WTC11 (cell line): Measurements from ENCODE around the gene ITPR2. TPM values are rescaled to one million over a fixed set of nuclear protein-coding genes. Genes with fewer than 3 reads are reported as not detected.

Source experiments
- ATAC-seq: fragments of 200-7000 bp; cut with Tn5 transposase; 2 replicates; pipeline ENCODE4 v1.10.0; 2021; ENCODE audit warnings: mild to moderate bottlenecking, moderate library complexity
- CTCF ChIA-PET: fragments of 300-600 bp; sonication (Branson Sonifier 250); formaldehyde crosslinking; loops from one replicate; lab custom pipeline; 2021; ENCODE audit warnings: antibody characterized with exemption; lab: Charles Lee
- POLR2A ChIA-PET: fragments of 350-600 bp; sonication (Branson Sonifier 250); formaldehyde crosslinking; loops from one replicate; lab custom pipeline; 2021; ENCODE audit warnings: antibody characterized with exemption; lab: Charles Lee
- DNase-seq: peaks from one replicate; pipeline ENCODE4 v3.0.0; 2021; ENCODE audit warnings: low spot score
- H3K27ac Mint-ChIP-seq: 2 replicates; pipeline ENCODE4 v1.8.0; 2021; ENCODE audit warnings: mixed read lengths
- H3K27me3 Mint-ChIP-seq: 2 replicates; pipeline ENCODE4 v1.8.0; 2021; ENCODE audit warnings: low read depth, mild to moderate bottlenecking, moderate library complexity, mixed read lengths
- H3K36me3 Mint-ChIP-seq: 2 replicates; pipeline ENCODE4 v1.8.0; 2021; ENCODE audit warnings: mixed read lengths
- H3K4me1 Mint-ChIP-seq: 2 replicates; pipeline ENCODE4 v1.8.0; 2022; ENCODE audit warnings: mixed read lengths
- H3K4me3 Mint-ChIP-seq: 2 replicates; pipeline ENCODE4 v1.8.0; 2021; ENCODE audit warnings: mild to moderate bottlenecking, moderate library complexity, mixed read lengths
- H3K9me3 Mint-ChIP-seq: 2 replicates; pipeline ENCODE4 v1.8.0; 2021; ENCODE audit warnings: mixed read lengths
- CBFB ChIP-seq: sonication (generic); formaldehyde crosslinking; IDR thresholded peaks from 2 replicates; pipeline ENCODE4 v1.8.1; 2022; ENCODE audit warnings: mild to moderate bottlenecking, low read depth, missing genetic modification reagents
- EMX1 ChIP-seq: fragments of 250-450 bp; sonication (Bioruptor Pico); IDR thresholded peaks from 2 replicates; pipeline ENCODE4 v1.8.0; 2021; ENCODE audit warnings: mild to moderate bottlenecking
- GABPB1 ChIP-seq: sonication (generic); formaldehyde crosslinking; IDR thresholded peaks from 2 replicates; pipeline ENCODE4 v1.8.1; 2023; ENCODE audit warnings: mild to moderate bottlenecking, missing genetic modification reagents
- GRHL2 ChIP-seq: fragments of 250-450 bp; sonication (Bioruptor Pico); IDR thresholded peaks from 2 replicates; pipeline ENCODE4 v1.8.0; 2022; ENCODE audit warnings: mild to moderate bottlenecking, moderate library complexity; ENCODE audit not compliant: insufficient replicate concordance, severe bottlenecking
- MXD4 ChIP-seq: fragments of 250-450 bp; sonication (Bioruptor Pico); IDR thresholded peaks from 2 replicates; pipeline ENCODE4 v1.8.0; 2021; ENCODE audit warnings: mild to moderate bottlenecking, moderate library complexity, borderline replicate concordance
- MYBL2 ChIP-seq: sonication (generic); formaldehyde crosslinking; IDR thresholded peaks from 2 replicates; pipeline ENCODE4 v1.8.1; 2023; ENCODE audit warnings: mild to moderate bottlenecking, moderate library complexity, missing genetic modification reagents
- NFYB ChIP-seq: sonication (generic); formaldehyde crosslinking; conservative IDR thresholded peaks from 2 replicates; pipeline ENCODE4 v1.8.0; 2022; ENCODE audit warnings: low read depth, missing genetic modification reagents
- TCF7 ChIP-seq: sonication (generic); formaldehyde crosslinking; IDR thresholded peaks from 2 replicates; pipeline ENCODE4 v1.8.0; 2022; ENCODE audit warnings: mild to moderate bottlenecking, low read depth, missing genetic modification reagents, moderate library complexity
- TEAD1 ChIP-seq: sonication (generic); formaldehyde crosslinking; IDR thresholded peaks from 2 replicates; pipeline ENCODE4 v1.8.0; 2022; ENCODE audit warnings: mild to moderate bottlenecking, missing genetic modification reagents
- ZNF263 ChIP-seq: sonication (generic); formaldehyde crosslinking; IDR thresholded peaks from 2 replicates; pipeline ENCODE4 v1.8.1; 2022; ENCODE audit warnings: low read depth, mild to moderate bottlenecking, moderate library complexity, missing genetic modification reagents
- ZNF396 ChIP-seq: fragments of 250-450 bp; sonication (Bioruptor Pico); IDR thresholded peaks from 2 replicates; pipeline ENCODE4 v1.8.0; 2021; ENCODE audit warnings: mild to moderate bottlenecking, moderate library complexity, borderline replicate concordance
- ZNF423 ChIP-seq: fragments of 250-450 bp; sonication (Bioruptor Pico); IDR thresholded peaks from 2 replicates; pipeline ENCODE4 v2.1.2; 2022; ENCODE audit warnings: mild to moderate bottlenecking, moderate library complexity
- ZNF671 ChIP-seq: fragments of 250-450 bp; sonication (Bioruptor Pico); IDR thresholded peaks from 2 replicates; pipeline ENCODE4 v1.8.0; 2021; ENCODE audit warnings: mild to moderate bottlenecking
- total RNA-seq: library from RNA; stranded (reverse); gene quantifications from 3 replicates; pipeline ENCODE4 v1.2.3, GENCODE V29; 2021
- TF ChIP-seq, protein P1 (sequence below): sonication (generic); formaldehyde crosslinking; IDR thresholded peaks from 2 replicates; pipeline ENCODE4 v1.8.0; 2022; ENCODE audit warnings: missing genetic modification reagents
- TF ChIP-seq, protein P2 (sequence below): sonication (generic); formaldehyde crosslinking; IDR thresholded peaks from 2 replicates; pipeline ENCODE4 v1.8.0; 2022; ENCODE audit warnings: mild to moderate bottlenecking, missing genetic modification reagents
- TF ChIP-seq, protein P3 (sequence below): fragments of 250-450 bp; sonication (Bioruptor Pico); IDR thresholded peaks from 2 replicates; pipeline ENCODE4 v1.9.0; 2021; ENCODE audit warnings: mild to moderate bottlenecking
- TF ChIP-seq, protein P4 (sequence below): sonication (generic); formaldehyde crosslinking; IDR thresholded peaks from 2 replicates; pipeline ENCODE4 v1.8.1; 2023; ENCODE audit warnings: mild to moderate bottlenecking, moderate library complexity, missing genetic modification reagents
- TF ChIP-seq, protein P5 (sequence below): sonication (generic); formaldehyde crosslinking; IDR thresholded peaks from 2 replicates; pipeline ENCODE4 v1.8.1; 2022; ENCODE audit warnings: missing genetic modification reagents, borderline replicate concordance

The ITPR2 gene
- total RNA-seq, 1 experiment from 2014 or later: 50.7 TPM

DNA sequence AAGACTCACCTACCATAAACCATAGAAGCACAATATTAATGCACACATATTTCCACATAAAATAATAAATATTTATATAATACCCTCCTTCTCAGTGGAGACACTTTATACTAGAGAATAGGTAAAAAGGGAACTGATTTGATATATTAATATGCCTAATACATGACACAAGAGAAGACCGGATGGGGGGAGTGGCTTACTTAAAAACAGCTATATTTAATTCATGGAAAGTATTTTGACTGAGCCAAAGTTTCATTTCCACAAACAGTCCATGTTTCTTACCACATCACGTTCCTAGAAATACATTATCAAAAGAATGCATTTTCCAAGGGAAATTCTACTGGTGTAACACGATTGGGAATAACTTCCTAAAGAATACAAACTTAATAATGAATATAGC is 63.4 kb downstream of the ITPR2 start (continued):
- TF ChIP-seq, protein P1, sequence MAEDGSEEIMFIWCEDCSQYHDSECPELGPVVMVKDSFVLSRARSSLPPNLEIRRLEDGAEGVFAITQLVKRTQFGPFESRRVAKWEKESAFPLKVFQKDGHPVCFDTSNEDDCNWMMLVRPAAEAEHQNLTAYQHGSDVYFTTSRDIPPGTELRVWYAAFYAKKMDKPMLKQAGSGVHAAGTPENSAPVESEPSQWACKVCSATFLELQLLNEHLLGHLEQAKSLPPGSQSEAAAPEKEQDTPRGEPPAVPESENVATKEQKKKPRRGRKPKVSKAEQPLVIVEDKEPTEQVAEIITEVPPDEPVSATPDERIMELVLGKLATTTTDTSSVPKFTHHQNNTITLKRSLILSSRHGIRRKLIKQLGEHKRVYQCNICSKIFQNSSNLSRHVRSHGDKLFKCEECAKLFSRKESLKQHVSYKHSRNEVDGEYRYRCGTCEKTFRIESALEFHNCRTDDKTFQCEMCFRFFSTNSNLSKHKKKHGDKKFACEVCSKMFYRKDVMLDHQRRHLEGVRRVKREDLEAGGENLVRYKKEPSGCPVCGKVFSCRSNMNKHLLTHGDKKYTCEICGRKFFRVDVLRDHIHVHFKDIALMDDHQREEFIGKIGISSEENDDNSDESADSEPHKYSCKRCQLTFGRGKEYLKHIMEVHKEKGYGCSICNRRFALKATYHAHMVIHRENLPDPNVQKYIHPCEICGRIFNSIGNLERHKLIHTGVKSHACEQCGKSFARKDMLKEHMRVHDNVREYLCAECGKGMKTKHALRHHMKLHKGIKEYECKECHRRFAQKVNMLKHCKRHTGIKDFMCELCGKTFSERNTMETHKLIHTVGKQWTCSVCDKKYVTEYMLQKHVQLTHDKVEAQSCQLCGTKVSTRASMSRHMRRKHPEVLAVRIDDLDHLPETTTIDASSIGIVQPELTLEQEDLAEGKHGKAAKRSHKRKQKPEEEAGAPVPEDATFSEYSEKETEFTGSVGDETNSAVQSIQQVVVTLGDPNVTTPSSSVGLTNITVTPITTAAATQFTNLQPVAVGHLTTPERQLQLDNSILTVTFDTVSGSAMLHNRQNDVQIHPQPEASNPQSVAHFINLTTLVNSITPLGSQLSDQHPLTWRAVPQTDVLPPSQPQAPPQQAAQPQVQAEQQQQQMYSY (CRISPR knock-in tag): no peak
- TF ChIP-seq EMX1 (CRISPR knock-in tag): no peak
- no peak for TF ChIP-seq ZNF396 (CRISPR knock-in tag)
- no peak for TF ChIP-seq GABPB1
- TF ChIP-seq NFYB: no peak
- TF ChIP-seq ZNF263 (CRISPR knock-in tag): no peak
- TF ChIP-seq TEAD1: no peak
- no peak for TF ChIP-seq CBFB (CRISPR knock-in tag)

DNA sequence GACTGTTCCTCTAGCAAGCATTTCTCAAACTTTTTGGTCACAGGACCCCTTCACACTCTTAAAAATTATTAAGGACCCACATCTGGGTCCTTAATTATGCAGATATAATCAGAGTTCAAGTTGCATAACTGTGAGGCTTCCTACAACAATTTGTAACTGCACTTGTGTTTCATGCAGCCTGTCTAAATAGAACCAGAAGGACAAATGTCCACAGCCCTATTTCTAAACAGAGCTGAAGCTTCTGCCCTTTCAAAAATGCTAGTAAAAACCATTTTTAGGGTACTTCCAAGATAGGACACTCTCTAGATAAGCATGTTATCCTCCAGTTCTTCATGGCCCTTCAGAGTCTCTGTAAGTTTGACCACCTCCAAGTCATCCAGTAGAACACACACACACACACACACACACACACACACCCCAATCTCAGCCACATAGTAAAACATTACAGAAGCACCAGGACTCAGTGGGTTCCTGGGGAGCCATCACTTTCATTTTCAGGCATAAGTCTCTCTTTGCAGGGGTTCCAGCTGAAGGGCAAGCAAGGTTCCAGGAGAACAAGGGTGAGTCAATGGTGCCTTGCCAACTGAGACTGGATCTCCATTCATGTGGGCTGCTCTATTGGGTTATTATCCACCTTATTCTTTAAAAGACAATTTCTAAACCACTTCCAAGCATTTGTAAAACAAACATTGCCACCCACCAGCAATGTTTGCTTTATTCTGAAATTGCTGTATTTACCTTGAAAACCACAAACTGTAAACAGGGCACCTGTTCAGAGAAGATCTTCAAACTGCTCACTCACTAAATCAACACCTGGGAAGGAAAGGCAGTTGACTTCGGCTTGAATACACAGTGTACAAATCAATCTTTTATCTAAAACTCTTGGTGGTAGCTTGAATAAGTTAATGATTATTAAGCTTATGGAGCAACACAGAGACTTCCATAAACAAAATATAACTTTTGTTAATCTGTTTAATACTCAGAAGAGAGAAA is 64.1 kb downstream of the ITPR2 start:
- no peak overlapping the region for H3K4me3 Mint-ChIP-seq
- peak overlapping the region; percentile 42; the same call in 1 of the 2 replicates for H3K27ac Mint-ChIP-seq
- H3K4me1 Mint-ChIP-seq: peaks cover 20% of the 10 kb centered on the region
- CTCF ChIA-PET: no interaction called here
- no peak for ATAC-seq
- H3K36me3 Mint-ChIP-seq: peaks cover 2% of the 10 kb centered on the region
- peaks cover 3% of the 10 kb centered on the region for H3K9me3 Mint-ChIP-seq
- TF ChIP-seq TCF7 (no peak), GABPB1 (peak; percentile 77), ZNF671 (CRISPR knock-in tag) (no peak), TEAD1 (no peak), ZNF423 (no peak)
- TF ChIP-seq, protein P2, sequence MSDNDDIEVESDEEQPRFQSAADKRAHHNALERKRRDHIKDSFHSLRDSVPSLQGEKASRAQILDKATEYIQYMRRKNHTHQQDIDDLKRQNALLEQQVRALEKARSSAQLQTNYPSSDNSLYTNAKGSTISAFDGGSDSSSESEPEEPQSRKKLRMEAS (CRISPR knock-in tag): no peak
- TF ChIP-seq, all 79 proteins: peak for 1
- no peaks in the 10 kb centered on the region for H3K27me3 Mint-ChIP-seq
- DNase-seq: no peak
- POLR2A ChIA-PET: no interaction called here

DNA sequence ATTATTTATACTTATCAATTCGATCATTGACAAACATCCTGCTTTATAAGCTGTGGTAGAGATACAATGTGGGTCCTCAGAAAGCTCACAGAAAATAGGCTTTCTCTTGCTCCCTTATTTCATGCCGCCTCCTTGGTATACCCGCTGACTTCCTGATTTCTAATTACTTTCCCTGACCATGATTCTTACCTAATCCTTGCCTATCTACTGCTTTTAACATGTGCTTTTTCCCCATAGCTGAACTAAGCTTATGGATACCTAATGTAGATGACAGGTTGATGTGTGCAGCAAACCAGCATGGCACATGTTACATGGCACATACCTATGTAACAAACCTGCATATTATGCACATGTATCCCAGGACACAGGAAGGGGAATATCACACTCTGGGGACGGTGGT is 65.1 kb downstream of the ITPR2 start:
- Mint-ChIP-seq H3K27ac (no peak overlapping the region), H3K27me3 (no peaks in the 10 kb centered on the region), H3K36me3 (peaks cover 10% of the 10 kb centered on the region), H3K9me3 (peaks cover 7% of the 10 kb centered on the region), H3K4me1 (peaks cover 20% of the 10 kb centered on the region), H3K4me3 (no peak overlapping the region)
- CTCF ChIA-PET: interaction anchor here (1.0 to 1.5 kb wide), 4 partner anchors 21 to 78 kb away, joined by 3 to 5 read pairs (median 4); no protein-coding TSS in a partner anchor
- DNase-seq (no peak), ATAC-seq (no peak)
- POLR2A ChIA-PET: no interaction called here
- TF ChIP-seq GABPB1: no peak
- TF ChIP-seq, protein P3, sequence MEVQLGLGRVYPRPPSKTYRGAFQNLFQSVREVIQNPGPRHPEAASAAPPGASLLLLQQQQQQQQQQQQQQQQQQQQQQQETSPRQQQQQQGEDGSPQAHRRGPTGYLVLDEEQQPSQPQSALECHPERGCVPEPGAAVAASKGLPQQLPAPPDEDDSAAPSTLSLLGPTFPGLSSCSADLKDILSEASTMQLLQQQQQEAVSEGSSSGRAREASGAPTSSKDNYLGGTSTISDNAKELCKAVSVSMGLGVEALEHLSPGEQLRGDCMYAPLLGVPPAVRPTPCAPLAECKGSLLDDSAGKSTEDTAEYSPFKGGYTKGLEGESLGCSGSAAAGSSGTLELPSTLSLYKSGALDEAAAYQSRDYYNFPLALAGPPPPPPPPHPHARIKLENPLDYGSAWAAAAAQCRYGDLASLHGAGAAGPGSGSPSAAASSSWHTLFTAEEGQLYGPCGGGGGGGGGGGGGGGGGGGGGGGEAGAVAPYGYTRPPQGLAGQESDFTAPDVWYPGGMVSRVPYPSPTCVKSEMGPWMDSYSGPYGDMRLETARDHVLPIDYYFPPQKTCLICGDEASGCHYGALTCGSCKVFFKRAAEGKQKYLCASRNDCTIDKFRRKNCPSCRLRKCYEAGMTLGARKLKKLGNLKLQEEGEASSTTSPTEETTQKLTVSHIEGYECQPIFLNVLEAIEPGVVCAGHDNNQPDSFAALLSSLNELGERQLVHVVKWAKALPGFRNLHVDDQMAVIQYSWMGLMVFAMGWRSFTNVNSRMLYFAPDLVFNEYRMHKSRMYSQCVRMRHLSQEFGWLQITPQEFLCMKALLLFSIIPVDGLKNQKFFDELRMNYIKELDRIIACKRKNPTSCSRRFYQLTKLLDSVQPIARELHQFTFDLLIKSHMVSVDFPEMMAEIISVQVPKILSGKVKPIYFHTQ (CRISPR knock-in tag): no peak
- no peak for TF ChIP-seq MXD4
- no peak for TF ChIP-seq MYBL2 (CRISPR knock-in tag)
- TF ChIP-seq EMX1 (CRISPR knock-in tag): no peak
- TF ChIP-seq, protein P4, sequence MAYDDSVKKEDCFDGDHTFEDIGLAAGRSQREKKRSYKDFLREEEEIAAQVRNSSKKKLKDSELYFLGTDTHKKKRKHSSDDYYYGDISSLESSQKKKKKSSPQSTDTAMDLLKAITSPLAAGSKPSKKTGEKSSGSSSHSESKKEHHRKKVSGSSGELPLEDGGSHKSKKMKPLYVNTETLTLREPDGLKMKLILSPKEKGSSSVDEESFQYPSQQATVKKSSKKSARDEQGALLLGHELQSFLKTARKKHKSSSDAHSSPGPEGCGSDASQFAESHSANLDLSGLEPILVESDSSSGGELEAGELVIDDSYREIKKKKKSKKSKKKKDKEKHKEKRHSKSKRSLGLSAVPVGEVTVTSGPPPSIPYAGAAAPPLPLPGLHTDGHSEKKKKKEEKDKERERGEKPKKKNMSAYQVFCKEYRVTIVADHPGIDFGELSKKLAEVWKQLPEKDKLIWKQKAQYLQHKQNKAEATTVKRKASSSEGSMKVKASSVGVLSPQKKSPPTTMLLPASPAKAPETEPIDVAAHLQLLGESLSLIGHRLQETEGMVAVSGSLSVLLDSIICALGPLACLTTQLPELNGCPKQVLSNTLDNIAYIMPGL (CRISPR knock-in tag): no peak
- no peak for TF ChIP-seq GRHL2
- TF ChIP-seq, protein P5, sequence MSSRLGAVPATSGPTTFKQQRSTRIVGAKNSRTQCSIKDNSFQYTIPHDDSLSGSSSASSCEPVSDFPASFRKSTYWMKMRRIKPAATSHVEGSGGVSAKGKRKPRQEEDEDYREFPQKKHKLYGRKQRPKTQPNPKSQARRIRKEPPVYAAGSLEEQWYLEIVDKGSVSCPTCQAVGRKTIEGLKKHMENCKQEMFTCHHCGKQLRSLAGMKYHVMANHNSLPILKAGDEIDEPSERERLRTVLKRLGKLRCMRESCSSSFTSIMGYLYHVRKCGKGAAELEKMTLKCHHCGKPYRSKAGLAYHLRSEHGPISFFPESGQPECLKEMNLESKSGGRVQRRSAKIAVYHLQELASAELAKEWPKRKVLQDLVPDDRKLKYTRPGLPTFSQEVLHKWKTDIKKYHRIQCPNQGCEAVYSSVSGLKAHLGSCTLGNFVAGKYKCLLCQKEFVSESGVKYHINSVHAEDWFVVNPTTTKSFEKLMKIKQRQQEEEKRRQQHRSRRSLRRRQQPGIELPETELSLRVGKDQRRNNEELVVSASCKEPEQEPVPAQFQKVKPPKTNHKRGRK: no peak
